GM21619 (cell line): ENCODE results near the gene MYOM1.
A peak's percentile ranks its signal among the peaks of the same experiment; 100 is the strongest.
"Not testable (repeated sequence)": the region's sequence is repeated elsewhere in the genome, so short reads cannot be mapped to it uniquely, and the experiment has no call there.

Source experiments
- ATAC-seq: cut with Tn5 transposase; IDR thresholded peaks from one replicate; pipeline ENCODE4 v1.9.1; 2021; ENCODE audit not compliant: unreplicated experiment

The MYOM1 gene

DNA sequence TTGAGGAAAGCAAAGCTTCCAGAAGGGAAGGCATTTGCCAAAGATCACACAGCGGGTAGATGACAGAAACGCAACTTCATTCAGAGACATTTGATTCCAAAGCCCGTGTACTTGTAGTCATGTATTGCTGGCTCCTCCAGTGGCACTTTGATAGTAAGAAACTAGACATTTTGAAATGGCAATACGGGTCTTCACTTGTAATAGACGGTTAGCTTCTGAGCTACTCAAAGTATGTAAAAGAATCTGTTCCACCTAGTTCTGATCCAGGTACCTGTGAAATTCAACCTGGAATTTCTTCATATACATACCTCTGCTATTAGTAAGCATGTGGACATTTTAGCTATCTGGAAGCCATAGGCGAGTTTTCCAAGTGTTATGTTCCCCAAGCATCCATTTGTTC, 1.7 kb upstream of the MYOM1 start:
- ATAC-seq: no peak

DNA sequence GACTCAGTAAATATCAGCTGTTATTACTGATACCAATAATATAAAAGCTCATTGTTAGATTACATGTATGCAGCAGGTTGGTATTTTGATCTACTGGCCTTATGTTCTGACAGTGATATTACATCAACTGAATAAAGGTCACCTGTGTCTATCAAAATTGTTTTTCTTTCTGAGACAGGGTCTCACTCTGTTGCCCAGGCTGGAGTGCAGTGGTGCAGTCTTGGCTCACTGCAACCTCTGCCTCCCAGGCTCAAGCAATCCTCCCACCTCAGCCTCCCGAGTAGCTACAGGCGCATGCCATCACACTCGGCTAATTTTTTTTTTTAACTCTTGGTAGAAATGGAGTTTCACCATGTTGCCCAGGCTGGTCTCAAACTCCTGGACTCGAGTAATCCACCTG, 1.1 kb upstream of the MYOM1 start:
- ATAC-seq: not testable (repeated sequence)

DNA sequence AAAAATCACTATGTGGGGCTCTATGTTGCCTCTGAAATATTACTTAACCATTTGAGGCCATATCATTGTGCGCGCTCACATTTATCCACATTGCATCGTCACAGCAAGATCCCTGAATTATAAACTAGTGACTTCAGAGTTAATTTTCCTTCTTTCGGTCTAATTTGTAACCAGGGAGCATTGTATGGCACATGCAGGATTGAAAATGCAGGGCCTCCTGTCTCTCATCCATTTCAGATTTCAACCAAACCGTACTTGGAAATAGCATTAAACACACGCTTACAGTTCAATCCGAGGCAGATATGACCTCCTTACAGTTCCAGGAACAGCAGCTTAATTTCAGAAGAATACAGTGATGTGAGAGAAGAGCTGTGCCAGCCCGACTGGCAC, 532 bp downstream of the MYOM1 start:
- no peak for ATAC-seq

DNA sequence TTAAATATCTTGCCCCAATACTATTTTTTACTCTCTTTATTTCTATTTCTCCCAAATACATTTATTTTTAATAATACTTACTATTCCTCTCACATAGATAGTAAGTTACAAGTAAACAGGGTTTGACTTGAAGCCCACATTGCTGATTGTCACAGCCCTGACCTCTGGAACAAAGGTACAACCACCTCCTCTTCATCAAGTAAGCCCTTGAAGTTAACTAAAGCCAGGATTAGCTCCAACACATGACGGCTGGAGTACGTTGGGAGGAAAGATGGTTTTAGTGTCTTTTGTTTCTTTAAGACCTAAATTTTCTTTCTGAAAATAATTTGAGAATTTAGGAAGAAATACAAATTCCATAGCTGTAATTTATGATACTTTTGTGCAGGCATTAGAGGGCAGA, 949 bp downstream of the MYOM1 start:
- no peak for ATAC-seq

DNA sequence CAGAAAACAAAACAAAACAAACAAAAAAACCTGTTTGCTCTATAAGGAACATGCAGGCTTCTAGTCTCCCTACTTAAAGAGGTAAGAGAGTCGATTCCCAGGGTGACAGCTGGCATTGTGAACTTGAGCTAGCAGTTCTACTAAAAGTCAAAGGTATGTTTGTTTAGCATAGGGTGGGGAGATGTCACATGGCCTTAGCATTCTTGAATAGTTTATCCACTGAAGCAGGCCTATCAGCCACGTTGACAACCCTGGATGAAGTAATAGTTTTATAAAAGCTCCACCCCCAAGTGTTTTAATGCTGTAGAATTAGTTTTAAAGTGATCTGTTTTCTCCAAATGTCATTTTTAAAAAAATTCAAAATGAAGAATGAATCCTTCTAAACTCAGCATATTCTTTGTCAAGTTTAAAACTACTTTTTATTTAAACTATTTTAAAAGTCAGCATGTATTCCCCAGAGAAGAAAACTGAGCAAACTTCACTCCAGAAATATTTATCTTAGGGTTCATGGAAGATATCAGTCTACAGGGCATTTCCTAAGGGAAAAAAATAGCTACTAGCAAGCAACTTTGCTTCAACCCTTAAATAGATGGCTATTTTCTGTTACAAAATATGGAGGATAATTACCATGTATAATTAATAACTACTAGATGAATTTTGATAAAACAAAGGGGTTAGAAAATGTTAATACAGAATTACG, 1.7 kb downstream of the MYOM1 start:
- no peak for ATAC-seq

DNA sequence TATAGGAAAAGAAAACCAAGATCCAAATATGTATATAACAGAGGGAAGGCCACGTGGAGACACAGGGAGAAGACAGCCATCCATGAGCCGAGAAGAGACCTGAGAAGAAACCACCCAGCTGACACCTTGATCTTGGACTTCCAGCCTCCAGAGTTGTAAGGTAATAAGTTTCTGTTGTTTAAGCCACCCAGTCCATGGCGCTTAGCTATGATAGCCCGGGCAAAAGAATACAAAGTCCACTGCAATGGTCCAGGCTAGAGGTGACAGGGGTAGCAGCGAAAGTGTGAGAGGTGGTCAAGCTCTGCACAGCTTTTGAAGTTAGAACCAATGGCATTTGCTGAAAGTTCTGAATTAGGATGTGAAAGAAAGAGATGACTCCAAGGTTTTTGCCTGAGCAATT, 2.8 kb downstream of the MYOM1 start:
- no peak for ATAC-seq

DNA sequence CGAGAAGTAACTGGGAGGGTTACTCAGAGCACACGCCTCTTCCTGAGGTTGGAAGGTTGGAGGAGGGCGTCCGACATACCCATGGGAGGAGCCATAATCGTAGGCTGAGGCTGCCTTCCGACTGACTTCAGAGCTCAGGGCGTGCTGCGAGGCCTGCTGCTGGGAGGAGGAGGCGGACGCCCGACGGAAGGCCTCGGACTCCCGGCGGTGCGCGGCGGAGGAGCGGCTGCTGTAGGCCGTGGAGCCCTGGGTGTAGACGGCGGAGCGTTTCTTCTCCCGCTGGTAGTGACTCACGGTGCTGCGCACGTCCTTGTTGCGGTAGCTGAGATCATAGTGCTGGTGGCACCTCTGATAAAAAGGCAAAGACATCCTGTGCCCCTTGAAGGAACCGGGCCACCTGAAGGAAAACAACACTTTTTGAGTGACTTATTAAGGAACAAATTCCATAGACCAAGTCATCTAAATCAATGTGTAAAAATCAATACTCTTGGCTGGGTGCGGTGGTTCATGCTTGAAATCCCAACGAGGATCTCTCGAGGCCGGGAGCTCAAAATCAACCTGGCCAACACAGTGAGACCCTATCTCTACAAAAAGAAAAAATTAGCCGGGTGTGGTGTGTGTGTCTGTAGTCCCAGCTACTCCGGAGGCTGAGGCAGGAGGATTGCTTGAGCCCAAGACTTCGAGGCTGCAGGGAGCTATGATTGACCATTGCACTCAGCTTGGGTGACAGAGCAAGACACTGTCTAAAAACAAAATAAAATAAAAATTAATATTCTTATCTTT, 4.7 kb downstream of the MYOM1 start:
- ATAC-seq: no peak

DNA sequence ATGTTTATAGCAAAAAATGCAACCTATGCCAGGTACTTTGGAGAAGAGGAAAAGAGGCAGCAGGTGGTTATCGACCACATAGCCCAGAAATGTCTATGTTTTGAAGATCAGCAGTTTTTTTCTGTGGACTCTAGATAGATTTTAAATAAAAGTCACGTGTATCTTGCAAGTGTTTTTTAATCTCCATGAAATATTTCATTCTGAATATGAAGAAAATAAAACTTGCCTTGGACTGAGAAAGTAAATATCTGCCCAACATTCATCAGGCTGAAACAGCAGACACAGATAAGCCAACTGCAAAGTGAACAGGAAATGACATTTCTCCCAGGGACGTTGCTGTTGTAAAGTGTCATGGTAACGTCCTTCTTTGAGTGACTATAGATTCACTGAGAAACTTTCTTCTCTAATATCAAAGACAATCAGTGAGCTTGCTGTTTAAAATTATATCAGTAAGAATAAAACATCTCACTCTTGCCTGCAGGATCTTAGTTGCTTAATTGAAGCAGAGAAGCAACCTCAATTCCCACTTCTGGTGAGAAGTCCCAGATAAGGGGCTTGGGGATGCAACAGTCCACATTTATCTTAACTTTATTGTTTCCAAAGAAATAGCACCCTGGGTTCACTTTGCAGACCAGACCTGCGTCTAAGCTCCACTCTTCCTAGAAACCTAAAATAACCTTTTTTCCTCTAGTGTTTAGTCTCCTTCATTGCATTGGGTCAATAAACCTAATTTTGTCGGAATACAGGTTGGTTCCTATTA, 6.3 kb downstream of the MYOM1 start:
- ATAC-seq: no peak

DNA sequence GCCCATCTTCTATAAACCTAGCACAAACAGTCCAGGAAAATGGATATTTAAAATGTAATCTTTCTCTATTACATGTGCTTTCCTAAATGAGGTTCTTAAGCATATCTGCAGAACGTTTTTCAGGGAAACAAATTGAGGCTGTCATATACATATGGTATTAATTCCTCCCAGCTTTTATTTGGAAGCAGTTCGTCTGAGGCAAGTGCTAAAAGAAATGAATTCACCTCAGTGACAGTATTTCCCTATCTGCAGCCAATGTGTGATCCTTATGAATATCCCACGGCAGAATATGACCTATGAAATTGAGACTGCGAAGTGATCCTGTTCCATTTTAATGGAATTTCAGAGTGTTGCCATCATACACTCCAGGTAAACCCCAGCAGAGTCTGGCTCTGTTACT, 7.1 kb downstream of the MYOM1 start:
- no peak for ATAC-seq

DNA sequence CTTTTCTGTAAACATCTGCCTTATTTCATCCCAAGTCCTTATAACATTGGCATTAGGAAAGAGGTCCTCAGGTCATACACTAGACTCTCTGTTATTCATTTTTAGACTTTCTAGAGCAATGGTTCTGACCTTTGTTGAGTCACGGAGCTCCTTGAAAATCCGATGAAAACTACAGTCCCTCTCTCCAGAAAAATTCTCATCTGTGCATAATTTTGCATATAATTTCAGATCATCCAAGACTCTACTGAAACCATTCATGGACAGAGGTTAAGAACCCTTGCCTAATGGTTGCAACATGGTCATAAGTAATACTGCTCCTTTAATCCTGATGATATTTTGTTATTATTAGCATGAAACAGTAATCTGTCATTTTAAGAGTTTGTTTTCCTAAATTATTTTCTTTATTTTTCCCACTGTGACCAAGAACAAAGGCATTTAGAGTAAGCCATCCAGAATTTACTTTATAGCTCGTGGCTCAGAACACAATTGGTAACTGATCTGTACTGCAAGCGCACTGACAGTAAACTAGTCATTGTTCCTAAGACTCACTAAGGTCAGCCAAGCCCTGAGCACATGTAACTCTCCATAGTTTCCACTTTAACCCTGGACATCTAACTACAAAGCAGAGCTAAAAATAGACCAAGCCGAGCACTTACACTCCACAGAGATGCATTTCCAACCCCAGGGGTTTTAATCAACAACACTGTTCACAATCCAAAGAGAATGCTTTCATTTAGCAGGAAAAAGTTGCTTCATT, 8.4 kb downstream of the MYOM1 start:
- no peak for ATAC-seq

DNA sequence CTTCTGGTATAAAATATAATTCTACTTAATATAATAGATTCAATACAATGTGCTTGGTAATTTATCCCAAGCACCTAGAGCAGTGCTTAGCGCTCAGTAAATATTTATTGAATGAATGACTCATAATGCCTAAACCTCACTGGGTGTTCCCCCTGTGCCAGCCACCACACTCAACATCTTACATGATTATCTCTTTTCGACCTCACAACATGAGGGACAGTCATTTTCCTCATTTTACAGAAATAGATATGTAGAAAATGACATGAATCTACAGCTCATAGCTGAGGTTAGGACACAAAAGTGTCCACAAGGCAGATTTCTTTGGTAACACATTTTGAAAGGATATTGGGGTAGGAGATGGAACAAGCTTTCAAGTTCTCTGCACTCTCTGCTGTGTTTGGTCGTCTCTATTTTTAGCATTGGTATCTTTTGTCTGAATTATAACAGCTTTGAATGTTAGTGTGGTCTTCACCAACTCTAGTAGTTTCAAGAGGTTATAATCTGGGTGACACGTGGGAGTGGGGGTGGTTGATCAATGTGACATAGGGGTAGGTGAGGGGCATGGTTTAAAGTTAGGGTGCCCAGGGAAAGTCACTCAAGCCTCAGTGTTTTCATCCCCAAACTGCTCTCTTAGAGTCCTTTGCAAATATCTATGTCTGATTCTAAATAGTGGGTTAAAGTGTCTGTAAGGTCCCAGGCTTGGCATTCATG, 9.8 kb downstream of the MYOM1 start:
- peak; percentile 70 for ATAC-seq

DNA sequence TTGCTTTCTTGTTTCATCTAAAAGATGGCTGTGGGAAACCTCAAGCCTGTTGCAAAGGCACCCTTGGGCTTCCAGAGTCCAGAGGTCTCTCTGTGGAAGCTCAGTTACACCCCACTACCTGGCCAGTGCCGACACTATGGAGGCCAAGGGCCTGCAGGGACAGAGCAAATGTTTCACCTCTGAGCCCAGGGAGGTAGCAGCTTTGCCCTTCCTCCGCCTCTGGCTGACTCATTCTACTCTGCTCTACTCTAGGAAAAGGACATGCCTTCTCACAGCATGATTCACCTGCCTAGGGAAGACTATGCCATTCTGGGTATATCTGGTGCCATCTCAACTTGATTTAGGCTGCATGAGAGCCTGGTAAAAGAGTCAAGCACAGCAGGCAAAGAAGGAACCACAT, 12.2 kb downstream of the MYOM1 start:
- ATAC-seq: no peak

DNA sequence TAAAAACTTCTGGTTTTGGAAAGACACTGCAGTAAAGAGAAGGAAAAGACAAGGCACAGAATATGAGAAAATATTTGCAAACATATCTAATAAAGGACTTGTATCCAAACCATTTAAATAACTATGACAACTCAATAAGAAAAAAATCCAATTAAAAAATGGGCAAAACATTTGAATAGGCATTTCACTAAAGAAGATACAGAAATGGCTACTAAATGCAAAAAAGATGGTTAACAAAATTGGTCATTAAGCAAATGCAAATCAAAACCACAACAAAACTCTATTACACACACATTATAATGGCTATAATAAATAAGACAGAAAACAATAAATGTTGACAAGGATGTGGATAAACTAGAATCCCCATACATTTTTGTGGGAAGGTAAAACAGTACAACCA, 14.5 kb downstream of the MYOM1 start:
- no peak for ATAC-seq

DNA sequence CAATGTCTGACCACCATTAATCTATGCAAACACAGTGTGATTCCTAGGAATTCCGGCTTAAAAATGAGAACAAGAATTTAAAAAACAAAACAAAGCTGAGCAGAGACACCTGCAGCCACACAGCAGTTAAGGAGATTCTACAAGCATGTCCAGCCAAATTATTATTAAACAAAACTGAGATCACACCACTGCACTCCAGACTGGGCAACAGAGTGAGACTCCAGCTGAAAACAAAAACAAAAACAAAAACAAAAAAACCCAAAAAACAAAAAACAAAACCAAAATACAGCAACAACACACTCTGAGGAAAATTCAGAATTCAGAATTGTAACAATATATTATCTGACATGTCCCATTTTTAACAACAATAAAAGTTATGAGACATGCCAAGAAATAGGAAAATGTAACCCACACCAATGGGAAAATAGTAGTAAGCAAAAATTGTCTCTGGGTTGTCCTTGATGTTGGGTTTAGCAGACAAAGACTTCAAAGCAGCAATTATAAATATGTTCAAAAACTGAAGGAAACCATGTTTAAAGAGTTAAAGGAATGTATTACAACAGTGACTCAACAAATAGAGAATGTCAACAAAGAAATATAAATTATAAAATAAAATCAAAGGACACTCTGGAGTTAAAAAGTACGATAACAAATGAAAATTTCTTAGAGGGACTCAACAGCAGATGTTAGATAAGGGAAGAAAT, 19.7 kb downstream of the MYOM1 start:
- ATAC-seq: no peak

DNA sequence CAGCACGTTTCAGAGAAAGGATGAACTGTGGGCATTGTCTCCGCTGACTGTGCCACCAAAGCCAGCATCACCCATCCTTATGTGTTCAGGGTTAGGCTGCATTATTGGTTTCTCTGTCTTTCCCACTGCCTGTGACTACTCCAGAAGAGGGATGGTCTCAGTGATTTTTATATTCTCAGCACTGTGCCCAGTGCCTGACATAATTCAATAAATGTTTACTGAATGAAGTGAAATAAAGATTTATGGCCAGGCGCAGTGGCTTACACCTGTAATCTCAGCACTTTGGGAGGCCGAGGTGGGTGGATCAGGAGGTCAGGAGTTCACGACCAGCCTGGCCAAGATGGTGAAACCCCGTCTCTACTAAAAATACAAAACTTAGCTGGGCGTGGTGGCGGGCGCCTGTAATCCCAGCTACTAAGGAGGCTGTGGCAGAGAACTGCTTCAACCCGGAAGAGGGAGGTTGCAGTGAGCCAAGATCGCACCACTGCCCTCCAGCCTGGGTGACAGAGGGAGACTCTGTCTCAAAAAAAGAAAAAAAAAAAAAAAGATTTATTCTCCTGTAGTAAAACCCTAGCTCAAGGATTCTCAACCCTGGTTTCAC, 21.4 kb downstream of the MYOM1 start:
- ATAC-seq: not testable (repeated sequence)

DNA sequence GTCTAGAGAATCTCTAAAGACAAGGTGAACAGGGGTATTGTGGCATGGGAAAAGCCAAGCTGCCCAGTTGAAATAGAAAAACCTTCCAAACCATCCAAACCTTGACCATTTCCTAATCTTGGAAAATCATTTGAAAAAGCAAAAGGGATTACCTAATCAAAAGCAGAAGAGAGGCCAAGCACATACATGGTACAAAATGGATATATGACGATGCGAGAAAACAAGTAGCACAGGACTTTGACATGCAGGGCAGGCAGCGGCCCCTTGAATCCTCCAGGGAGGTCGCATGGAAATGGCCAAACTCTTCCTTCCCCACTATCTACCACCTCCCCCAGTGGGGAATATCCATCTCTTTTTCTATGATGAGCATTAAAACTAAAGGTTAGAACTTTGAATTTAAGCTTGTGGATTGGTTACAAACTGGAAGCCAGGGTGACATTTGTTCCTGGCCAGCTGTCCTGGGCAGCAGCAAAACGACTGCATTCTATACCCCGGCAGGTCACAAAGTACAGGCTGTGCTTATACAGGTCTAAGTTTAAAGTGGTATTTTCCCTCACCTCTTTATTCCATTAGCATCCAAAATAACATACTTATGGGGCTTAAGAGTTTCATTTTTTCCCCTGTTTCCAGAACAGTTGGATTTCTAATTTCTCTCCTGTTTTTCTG, 24.7 kb downstream of the MYOM1 start:
- ATAC-seq: no peak

DNA sequence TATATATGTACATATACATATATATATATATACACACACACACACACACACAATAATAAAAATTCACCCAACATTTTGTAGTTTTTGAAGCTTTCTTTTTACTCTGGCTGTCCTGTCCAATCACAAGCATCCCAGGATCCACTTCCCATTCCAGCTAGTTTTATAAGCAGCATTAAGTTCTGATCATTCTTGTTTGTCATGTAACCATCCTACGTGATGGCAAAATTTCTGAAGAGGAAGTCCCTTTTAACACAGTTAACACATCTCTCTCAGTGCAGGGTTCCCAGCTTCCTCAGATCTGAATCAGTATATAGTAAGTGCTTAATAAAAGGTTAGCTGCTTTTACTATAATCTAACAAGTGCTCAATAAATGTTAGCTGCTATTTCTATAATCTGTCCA, 26.4 kb downstream of the MYOM1 start:
- ATAC-seq: no peak

DNA sequence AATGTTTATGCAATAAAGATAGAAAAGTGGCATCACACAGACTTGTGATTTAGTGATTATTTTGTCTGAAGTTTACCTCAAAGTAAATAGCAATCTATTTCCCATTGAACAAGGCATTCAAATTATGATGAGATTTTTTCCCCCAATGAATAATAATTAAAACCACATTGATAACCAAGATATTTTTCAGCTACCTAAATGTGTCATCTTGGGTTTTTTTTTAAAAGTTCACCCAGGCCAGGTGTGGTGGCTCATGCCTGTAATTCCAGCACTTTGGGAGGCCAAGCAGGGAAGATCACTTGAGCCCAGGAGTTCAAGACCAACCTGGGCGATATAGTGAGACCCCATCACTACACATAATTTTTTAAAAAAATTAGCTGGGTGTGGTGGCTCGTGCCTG, 27.0 kb downstream of the MYOM1 start:
- no peak for ATAC-seq

DNA sequence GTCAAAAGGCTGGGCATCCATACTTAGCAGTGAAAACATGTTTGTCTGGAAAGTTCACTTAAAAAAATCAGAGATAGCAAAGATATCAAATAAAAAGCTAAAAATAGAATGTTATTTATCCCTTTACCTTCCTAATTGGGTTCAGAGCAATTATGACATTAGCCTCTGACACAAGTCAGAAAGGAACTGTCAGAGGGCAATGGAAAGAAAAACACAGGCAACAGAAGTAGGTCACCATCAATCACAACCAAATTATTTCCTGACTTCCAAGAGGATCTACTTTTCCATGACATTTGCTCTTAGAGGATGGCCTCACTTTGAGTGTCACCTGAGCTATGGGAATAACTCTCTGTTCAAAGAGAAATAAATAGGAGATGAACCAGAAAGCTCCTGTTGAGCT, 27.5 kb downstream of the MYOM1 start:
- no peak for ATAC-seq
